HG03571 (cell line): Measurements from ENCODE around the gene RAD51B.
"Not testable (repeated sequence)": the region's sequence is repeated elsewhere in the genome, so short reads cannot be mapped to it uniquely, and the experiment has no call there.

Experiments used
- ATAC-seq: cut with Tn5 transposase; IDR thresholded peaks from one replicate; pipeline ENCODE4 v1.9.1; 2021; ENCODE audit not compliant: unreplicated experiment

The RAD51B gene

GRCh38 chr14:68166731-68167382, 347.3 kb downstream of the RAD51B start:
- ATAC-seq = no peak

DNA sequence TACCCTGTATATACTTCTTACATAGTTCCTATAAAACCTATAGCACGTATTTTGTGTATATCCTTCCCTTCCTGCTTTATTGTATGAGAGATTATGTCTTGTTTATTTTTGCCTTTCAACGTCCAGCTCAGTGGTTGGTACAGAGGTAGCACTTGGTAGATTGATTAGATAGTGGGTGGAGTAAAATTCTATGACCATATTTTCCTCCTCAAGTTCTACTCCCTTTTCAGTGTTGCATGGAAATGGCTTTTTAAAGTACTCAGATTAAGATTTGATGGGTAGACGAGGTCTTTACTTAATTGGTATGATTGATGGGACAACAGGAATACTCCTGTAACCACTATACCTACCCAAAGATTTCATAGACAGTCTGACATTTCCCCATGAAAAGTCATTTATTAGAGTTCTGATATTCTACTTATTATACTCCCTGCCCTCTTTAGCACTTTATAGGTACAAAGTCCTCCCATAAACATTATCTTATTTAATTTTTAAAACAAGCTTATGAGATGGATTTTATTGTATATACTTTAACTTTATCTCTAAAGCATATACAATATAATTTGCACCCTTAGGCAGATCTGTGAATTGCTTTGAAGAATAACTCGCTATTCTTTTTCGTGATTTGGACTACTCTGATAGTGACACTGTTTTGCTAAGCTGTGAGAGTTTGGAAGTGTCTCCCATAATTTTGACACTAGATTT, 348.0 kb downstream of the RAD51B start:
- ATAC-seq = no peak

DNA sequence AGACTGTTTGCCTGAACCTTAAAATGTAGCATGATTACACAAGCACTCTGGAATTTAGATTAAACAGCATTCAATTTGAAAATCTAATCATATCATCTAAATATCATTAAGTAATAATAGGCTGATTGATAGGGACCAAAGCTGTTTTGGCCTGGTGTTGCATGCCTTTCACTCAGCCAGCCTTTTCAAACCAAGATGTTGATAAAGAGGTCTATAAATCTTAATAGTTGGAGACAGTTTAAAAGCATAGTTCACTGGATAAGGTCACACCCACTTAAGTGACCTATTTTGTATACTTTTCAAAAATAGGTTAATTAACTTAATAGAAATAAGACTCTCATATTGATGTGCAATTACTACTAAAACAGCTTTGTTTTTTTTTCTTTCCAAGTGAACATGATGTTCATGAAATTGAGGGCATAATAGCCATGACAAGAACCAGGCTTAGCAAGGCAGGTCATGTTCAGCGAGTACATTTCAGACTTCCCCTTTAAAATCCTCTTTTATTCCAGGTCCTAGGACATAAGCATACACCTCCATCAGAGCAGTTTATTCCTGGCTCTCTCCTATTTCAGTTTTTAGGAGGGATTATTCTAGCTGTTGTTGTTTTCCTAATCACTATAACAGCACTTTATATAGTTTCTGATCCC, 349.0 kb downstream of the RAD51B start:
- ATAC-seq = no peak

GRCh38 chr14:68172216-68172615, 352.6 kb downstream of the RAD51B start:
- ATAC-seq = no peak

DNA sequence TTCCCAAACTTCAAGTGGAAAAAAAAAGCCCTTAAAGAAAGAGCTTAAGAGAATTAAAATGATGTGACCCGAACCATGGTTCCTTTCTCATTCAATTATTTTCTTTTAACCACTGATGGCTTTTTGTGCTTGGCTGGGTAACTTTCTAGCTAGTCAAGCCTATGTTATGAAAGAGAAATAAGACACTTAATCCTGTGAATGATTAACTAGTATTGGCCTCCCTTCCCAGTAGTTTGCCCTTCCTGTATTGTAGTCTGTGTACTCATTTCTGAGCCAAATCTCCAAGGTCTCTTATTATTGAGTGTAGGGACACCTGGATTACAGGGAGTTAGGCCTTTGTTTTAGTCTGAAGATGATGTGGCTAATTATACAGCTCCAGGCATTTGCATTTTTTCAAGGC, 353.0 kb downstream of the RAD51B start:
- no peak for ATAC-seq

DNA sequence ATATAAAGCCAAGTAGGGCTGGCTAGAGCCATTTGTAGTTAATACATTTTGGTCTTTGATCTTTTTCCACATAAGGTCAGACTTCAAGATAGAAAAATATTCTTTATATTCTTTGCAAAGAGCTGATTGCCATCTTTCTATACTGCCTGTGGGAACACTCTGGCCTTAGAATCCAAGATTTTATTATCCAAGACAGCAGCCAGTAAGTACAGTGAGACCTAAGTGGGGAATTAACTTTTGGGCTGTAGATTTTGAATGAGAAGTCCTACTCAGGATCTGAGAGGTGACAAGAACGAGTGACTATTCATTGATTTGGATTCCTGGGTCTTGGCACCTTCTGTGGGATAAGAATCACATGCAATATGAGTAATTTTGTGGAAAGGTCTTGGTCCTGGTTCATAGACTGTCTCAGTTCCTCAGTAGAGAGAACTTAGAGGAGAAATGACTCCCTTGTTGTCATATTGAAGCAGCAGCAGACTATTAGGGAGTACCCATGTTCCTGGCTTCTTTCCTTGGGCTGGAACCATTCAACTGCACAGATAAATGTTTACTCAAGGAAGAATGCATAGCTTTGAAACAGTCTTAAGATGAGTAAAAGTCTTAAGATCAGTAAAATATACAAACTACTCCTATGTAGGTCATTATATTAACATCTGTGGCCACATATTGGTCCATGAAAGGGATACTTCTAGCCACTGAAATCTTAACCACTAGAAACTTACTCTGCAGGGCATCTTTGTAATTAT, 353.8 kb downstream of the RAD51B start:
- ATAC-seq = no peak

DNA sequence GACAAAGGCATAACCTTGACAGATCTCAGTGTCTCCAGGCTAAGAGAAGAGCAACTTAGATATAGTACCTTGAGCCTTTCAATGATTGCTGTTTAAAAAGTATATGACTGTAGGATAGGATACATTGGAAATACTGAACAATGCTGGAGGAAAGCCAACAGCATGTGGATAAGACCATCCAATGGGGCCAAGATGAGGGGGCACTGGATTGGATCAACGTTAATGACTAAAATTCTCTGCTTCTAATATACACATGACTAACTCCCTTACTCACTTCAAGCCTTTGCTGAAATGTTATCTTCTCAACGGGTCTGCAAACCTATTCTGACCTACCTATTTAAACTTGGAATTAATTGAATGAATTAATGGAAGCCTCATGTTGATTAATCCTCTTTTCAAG, 354.9 kb downstream of the RAD51B start:
- no peak for ATAC-seq

- ATAC-seq = no peak
Observed at GRCh38 chr14:68176687-68177086, 357.1 kb downstream of the RAD51B start.

DNA sequence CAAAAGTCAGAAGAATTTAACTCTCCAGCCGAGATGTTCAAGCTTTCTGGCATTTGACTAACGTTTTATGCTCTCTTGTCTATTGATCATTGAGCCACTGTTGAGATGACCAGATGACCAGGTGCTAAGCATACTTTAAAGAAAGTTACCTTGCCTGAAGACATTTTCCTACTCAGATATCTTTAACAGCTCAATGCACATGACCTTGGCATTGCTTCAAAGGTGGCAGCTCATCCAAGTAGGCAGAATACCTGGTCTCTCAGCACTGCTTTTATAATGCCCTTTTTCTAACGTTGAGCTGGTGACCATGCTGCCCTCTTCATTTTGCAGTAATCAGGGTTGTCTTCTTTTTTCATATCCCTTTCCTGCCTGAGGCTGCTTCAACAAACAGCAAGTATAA, 358.1 kb downstream of the RAD51B start:
- no peak for ATAC-seq

- no peak for ATAC-seq
Observed at GRCh38 chr14:68178282-68178681, 358.7 kb downstream of the RAD51B start.

GRCh38 chr14:68181519-68182326, 362.1 kb downstream of the RAD51B start:
- peak; percentile 53 for ATAC-seq

GRCh38 chr14:68182492-68182891, 362.9 kb downstream of the RAD51B start:
- ATAC-seq = peak; percentile 70

DNA sequence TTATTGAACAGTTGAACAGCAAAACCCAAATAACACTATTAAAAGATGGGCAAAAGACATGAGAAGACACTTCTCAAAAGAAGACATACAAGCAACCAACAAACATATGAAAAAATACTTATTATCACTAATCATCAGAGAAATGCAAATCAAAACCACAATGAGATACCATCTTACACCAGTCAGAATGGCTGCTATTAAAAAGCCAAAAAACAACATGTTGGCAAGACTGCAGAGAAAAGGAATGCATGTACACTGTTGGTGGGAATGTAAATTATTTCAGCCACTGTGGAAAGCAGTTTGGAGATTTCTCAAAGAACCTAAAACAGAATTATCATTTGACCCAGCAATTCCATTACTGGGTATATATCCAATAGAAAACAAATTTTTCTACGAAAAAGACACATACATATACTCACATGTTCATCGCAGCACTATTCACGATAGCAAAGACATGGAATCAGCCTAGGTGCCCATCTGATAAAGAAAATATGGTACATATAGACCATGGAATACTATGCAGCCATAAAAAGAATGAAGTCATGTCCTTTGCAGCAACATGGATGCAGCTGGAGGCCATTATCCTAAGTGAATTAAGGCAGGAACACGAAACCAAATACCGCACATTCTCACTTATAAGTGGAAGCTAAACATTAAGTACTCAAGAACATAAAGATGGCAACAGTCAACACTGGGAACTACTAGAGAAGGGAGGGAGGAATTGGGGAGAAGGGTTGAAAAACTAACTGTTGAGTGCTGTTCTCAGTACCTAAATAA, 367.1 kb downstream of the RAD51B start:
- ATAC-seq = not testable (repeated sequence)

DNA sequence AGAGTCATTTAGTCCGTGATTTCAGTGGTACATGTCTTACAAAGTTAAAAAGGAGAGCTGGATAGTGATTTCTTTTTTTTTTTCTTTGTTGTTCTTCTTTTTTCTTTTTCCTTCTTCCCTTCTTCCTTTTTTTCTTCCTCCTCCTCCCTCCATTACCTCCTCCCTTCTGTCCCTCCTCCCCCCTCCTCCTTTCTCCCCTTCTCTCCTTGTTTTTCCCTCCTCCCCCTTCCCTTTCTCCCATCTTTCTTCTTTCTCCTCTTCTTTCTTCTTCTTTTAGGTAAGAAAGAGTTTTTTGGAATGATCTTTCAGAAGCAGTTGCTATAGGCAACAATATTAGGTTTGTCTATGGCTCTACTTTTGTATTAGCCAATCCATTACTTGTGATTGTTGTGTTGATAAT, 368.6 kb downstream of the RAD51B start:
- no peak for ATAC-seq

GRCh38 chr14:68190032-68190431, 370.5 kb downstream of the RAD51B start:
- no peak for ATAC-seq

DNA sequence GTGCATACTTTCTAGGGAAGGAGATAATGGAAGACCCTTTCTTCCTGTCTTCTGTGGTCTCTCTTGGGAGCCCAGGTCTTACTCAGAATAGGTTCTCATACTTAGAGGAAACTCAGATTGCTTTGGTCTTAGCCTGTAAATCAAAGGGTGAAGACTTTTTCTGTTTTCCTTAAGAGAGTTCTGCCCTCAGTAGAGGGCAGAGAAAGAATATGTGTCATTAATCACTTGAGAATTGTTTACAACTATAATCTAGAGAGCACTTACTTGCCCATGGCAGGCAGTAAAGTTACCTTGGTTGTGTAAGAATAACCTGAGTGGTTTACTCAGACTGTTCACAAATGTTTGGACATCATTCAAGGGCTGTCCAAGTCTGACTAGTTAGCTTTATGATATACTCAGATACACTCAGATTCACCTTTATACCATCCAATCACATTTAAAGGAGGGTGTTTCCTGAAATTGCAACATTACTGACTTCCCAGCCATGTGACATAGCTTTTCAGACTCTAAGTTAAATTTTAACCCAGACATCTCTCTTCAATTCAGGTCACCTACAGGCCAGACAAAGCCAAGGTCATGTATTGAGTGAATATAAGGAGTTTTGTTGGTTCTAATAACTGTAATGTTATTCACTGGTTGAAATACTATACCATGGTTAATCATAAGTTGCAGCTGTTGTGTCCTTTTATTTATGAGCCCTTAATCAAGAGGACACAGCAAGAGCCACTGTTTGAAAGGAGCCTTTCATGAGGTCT, 372.2 kb downstream of the RAD51B start:
- no peak for ATAC-seq

DNA sequence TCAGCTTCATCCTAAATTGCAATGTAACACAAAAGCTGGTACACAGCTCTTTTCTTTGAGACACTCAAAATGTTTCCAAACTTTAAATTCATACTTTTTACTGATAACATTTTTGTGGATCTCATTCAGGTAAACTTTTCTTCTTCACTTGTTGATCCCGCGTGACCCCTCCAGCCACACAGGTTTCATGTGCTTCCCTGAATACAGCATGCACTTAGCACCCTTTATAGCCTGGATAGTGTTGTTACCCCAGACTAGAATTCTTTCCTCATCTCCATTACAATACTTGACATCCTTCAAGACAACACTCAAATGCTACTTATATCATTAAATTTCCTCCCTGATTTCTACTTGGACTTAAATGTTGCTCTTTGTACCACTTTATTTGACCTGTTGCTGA, 373.4 kb downstream of the RAD51B start:
- ATAC-seq = no peak

DNA sequence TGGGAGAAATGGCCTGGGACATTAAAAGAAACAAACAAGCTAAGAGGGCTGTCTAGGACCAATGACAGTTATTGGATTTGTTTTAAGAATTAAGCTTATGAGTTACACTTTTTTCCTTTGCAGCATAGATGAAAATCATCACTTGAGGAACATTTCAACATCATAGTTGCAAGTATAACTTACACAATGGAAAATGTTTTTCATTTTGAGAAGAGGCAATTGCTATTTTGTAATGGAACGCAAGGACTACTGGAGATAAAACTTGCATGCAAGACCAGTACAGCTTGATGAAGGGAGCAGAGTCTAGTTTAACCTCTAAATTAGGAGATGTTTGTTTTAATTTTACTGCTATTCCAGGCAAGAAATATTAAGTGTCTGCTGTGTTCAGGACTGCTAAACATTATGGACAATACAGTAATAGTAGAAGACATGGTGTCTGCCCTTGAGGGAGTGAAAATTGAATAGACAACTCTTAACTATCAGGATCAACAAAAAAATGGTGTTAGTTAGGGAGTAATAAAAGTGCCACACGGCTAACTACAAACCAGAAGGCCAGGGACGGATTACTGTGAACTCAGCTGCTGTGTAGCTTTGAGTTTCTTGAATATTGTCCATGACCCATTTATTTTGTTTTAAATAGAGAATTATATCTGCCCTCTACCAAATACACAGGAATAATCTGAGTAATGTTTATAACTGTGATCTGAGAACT, 374.5 kb downstream of the RAD51B start:
- no peak for ATAC-seq

GRCh38 chr14:68195126-68195525, 375.5 kb downstream of the RAD51B start:
- ATAC-seq = no peak
